ENCODE measurements around the gene GRIPAP1. TPM values are rescaled to one million over a fixed set of nuclear protein-coding genes. Genes with fewer than 3 reads are reported as not detected.

GRIPAP1 gene
- total RNA-seq, 4 donors from 2014 or later: 30.0 to 43.7 (median 32.4) TPM

GRCh38 chrX:48976086-48976485, 26.0 kb downstream of the GRIPAP1 start:
- 58 to 84% methylated on average over 3 to 6 of the region's 6 CpGs for WGBS, 2 donors
- intact Hi-C loops (cut with DNase I; ENCODE audit: low total_unique reads): no loop called here
- H3K4me3 ChIP-seq (ENCODE audit: low read depth, poor library complexity, severe bottlenecking): no peak overlapping the region
- TF ChIP-seq CTCF (IDR thresholded peaks at IDR 0.05) (no peak), POLR2A (IDR thresholded peaks at IDR 0.05) (no peak)
- no peak for DNase-seq (ENCODE audit: low spot score in 2 of 2)

GRCh38 chrX:48975541-48975940, 26.5 kb downstream of the GRIPAP1 start:
- DNase-seq (ENCODE audit: low spot score in 2 of 2): no peak
- TF ChIP-seq POLR2A (IDR thresholded peaks at IDR 0.05): no peak
- no peak for TF ChIP-seq CTCF (IDR thresholded peaks at IDR 0.05)
- intact Hi-C loops (cut with DNase I; ENCODE audit: low total_unique reads): no loop called here
- 88 to 94% methylated on average over 5 of the region's 5 CpGs for WGBS, 2 donors
- no peak overlapping the region for H3K4me3 ChIP-seq (ENCODE audit: low read depth, poor library complexity, severe bottlenecking)

- intact Hi-C loops (cut with DNase I; ENCODE audit: low total_unique reads): no loop called here
- DNase-seq (ENCODE audit: low spot score in 2 of 2): no peak
- TF ChIP-seq CTCF (IDR thresholded peaks at IDR 0.05) (no peak), POLR2A (IDR thresholded peaks at IDR 0.05) (no peak)
- H3K4me3 ChIP-seq (ENCODE audit: low read depth, poor library complexity, severe bottlenecking): no peak overlapping the region
- WGBS, 2 donors: 78 to 89% methylated on average over 7 of the region's 7 CpGs
These were observed 27.0 kb downstream of the GRIPAP1 start for GRCh38 chrX:48975041-48975440.

GRCh38 chrX:48974574-48974973, 27.5 kb downstream of the GRIPAP1 start:
- intact Hi-C loops (cut with DNase I; ENCODE audit: low total_unique reads): no loop called here
- H3K4me3 ChIP-seq (ENCODE audit: low read depth, poor library complexity, severe bottlenecking): no peak overlapping the region
- no peak for DNase-seq (ENCODE audit: low spot score in 2 of 2)
- TF ChIP-seq CTCF (IDR thresholded peaks at IDR 0.05) (no peak), POLR2A (IDR thresholded peaks at IDR 0.05) (no peak)
- 79 to 93% methylated on average over 2 of the region's 2 CpGs for WGBS, 2 donors

GRCh38 chrX:48974033-48974432, 28.0 kb downstream of the GRIPAP1 start:
- no peak for DNase-seq (ENCODE audit: low spot score in 2 of 2)
- intact Hi-C loops (cut with DNase I; ENCODE audit: low total_unique reads): no loop called here
- TF ChIP-seq POLR2A (IDR thresholded peaks at IDR 0.05): no peak
- no peak for TF ChIP-seq CTCF (IDR thresholded peaks at IDR 0.05)

More at GRCh38 chrX:48974033-48974432, 28.0 kb downstream of the GRIPAP1 start:
- no peak overlapping the region for H3K4me3 ChIP-seq (ENCODE audit: low read depth, poor library complexity, severe bottlenecking)
- 74% methylated on average over 3 of the region's 3 CpGs for WGBS, 2 donors

All from lower leg skin (tissue), 4 donors.